Activated T-cell treated with anti-CD3 and anti-CD28 coated beads, Interleukin-2, amount 50 U/mL, for 1 hour (primary cell): ENCODE data around the gene LRCH1.

Experiments
- DNase-seq: peaks from one replicate; pipeline ENCODE4 v3.0.0-alpha.2; 2020

LRCH1 gene

GRCh38 chr13:46565808-46566750 is 13.1 kb downstream of the LRCH1 start:
- DNase-seq: no peak

- DNase-seq: no peak
These were observed 14.7 kb downstream of the LRCH1 start for GRCh38 chr13:46567671-46568070.

GRCh38 chr13:46569456-46569855 is 16.5 kb downstream of the LRCH1 start:
- no peak for DNase-seq

- DNase-seq: no peak
These were observed 17.3 kb downstream of the LRCH1 start for GRCh38 chr13:46570273-46570672.

GRCh38 chr13:46571189-46571908 is 18.4 kb downstream of the LRCH1 start:
- DNase-seq: no peak

- no peak for DNase-seq
These were observed 19.1 kb downstream of the LRCH1 start for GRCh38 chr13:46571909-46572595.

- DNase-seq: no peak
These were observed 19.9 kb downstream of the LRCH1 start for GRCh38 chr13:46572752-46573431.

GRCh38 chr13:46575301-46575771 is 22.4 kb downstream of the LRCH1 start:
- no peak for DNase-seq

GRCh38 chr13:46575818-46576221 is 22.9 kb downstream of the LRCH1 start:
- DNase-seq: no peak

GRCh38 chr13:46576762-46577161 is 23.8 kb downstream of the LRCH1 start:
- DNase-seq: no peak

- no peak for DNase-seq
These were observed 25.0 kb downstream of the LRCH1 start for GRCh38 chr13:46577696-46578589.

GRCh38 chr13:46578590-46578975 is 25.6 kb downstream of the LRCH1 start:
- no peak for DNase-seq

GRCh38 chr13:46580362-46580839 is 27.4 kb downstream of the LRCH1 start:
- no peak for DNase-seq

GRCh38 chr13:46582190-46582589 is 29.2 kb downstream of the LRCH1 start:
- DNase-seq: no peak

- no peak for DNase-seq
These were observed 34.0 kb downstream of the LRCH1 start for GRCh38 chr13:46586751-46587514.

GRCh38 chr13:46587807-46588418 is 34.9 kb downstream of the LRCH1 start:
- no peak for DNase-seq

GRCh38 chr13:46592385-46592784 is 39.4 kb downstream of the LRCH1 start:
- no peak for DNase-seq

GRCh38 chr13:46593398-46593797 is 40.4 kb downstream of the LRCH1 start:
- peak; percentile 59 for DNase-seq

GRCh38 chr13:46594374-46595078 is 41.6 kb downstream of the LRCH1 start:
- DNase-seq: no peak
